GM23248 (cell line): ENCODE measurements around the gene ZNF554. TPM values are rescaled to one million over a fixed set of nuclear protein-coding genes. Genes with fewer than 3 reads are reported as not detected.
A peak's percentile ranks its signal among the peaks of the same experiment; 100 is the strongest.

Source experiments
- DNase-seq: peaks from one replicate; pipeline ENCODE4 v3.0.0-alpha.2; 2015
- H2AFZ ChIP-seq: fragments of 200-600 bp; sonication (generic); 2 replicates; pipeline ENCODE4 v1.6.1; 2016; ENCODE audit warnings: antibody characterized with exemption
- H3F3A ChIP-seq: fragments of 200-600 bp; sonication (generic); 2 replicates; pipeline ENCODE4 v1.6.1; 2016; ENCODE audit warnings: mild to moderate bottlenecking, antibody characterized with exemption, mixed run types; ENCODE audit not compliant: insufficient read depth
- H3K27ac ChIP-seq: fragments of 200-600 bp; sonication (generic); 2 replicates; pipeline ENCODE4 v1.5.1; 2016; ENCODE audit warnings: mild to moderate bottlenecking
- H3K27me3 ChIP-seq: fragments of 200-600 bp; sonication (generic); replicated peaks from 2 replicates; pipeline ENCODE4 v1.6.1; 2016; ENCODE audit warnings: mild to moderate bottlenecking; ENCODE audit not compliant: insufficient read depth
- H3K36me3 ChIP-seq: fragments of 200-600 bp; sonication (generic); 2 replicates; pipeline ENCODE4 v1.6.1; 2016; ENCODE audit warnings: low read depth, mild to moderate bottlenecking
- H3K4me1 ChIP-seq: fragments of 200-600 bp; sonication (generic); 2 replicates; pipeline ENCODE4 v1.6.1; 2016; ENCODE audit warnings: mild to moderate bottlenecking; ENCODE audit not compliant: insufficient read depth
- H3K4me2 ChIP-seq: fragments of 200-600 bp; sonication (generic); one replicate; pipeline ENCODE4 v1.6.1; 2016; ENCODE audit warnings: mild to moderate bottlenecking; ENCODE audit not compliant: unreplicated experiment
- H3K4me3 ChIP-seq: fragments of 200-600 bp; sonication (generic); 2 replicates; pipeline ENCODE4 v1.5.1; 2016; ENCODE audit warnings: mild to moderate bottlenecking
- H3K79me2 ChIP-seq: fragments of 200-600 bp; sonication (generic); 2 replicates; pipeline ENCODE4 v1.6.1; 2016; ENCODE audit warnings: mild to moderate bottlenecking; ENCODE audit not compliant: insufficient read depth
- H3K9ac ChIP-seq: fragments of 200-600 bp; sonication (generic); 2 replicates; pipeline ENCODE4 v1.6.1; 2016; ENCODE audit warnings: mild to moderate bottlenecking
- H3K9me2 ChIP-seq: fragments of 200-600 bp; sonication (generic); 2 replicates; pipeline ENCODE4 v1.6.1; 2016; ENCODE audit warnings: mixed run types, mild to moderate bottlenecking, moderate library complexity; ENCODE audit not compliant: insufficient read depth
- H3K9me3 ChIP-seq: fragments of 200-600 bp; sonication (generic); one replicate; pipeline ENCODE4 v1.6.1; 2017; ENCODE audit warnings: low read depth
- H4K20me1 ChIP-seq: fragments of 200-600 bp; sonication (generic); 2 replicates; pipeline ENCODE4 v1.6.0; 2016; ENCODE audit not compliant: insufficient read depth
- EZH2 ChIP-seq: fragments of 200-600 bp; sonication (generic); IDR thresholded peaks from 2 replicates; pipeline ENCODE4 v1.6.1; 2018; ENCODE audit warnings: antibody characterized with exemption, mild to moderate bottlenecking; ENCODE audit not compliant: insufficient read depth, poor library complexity, severe bottlenecking
- EZH2phosphoT487 ChIP-seq: fragments of 200-600 bp; sonication (generic); IDR thresholded peaks from 2 replicates; pipeline ENCODE4 v1.6.1; 2018; ENCODE audit warnings: antibody characterized with exemption, moderate library complexity, mild to moderate bottlenecking, low read depth; ENCODE audit not compliant: insufficient read depth
- WGBS, 2 experiments: methylation state at CpG; one replicate each; pipeline ENCODE4 v1.1.6; 2015 to 2017; ENCODE audit warnings: low lambda C conversion rate in 2 of 2, low coverage in 1 of 2; ENCODE audit errors: missing lambda C conversion rate in 2 of 2; 5-methylcytosine and 5-hydroxymethylcytosine counted together
- in situ Hi-C: fragments of 300-500 bp; cut with MboI; formaldehyde crosslinking; loops from 2 replicates; pipeline ENCODE4 v1.15.0; 2020
- polyA plus RNA-seq: library from polyadenylated mRNA; unstranded; fragments of >200 nt; fragmentation: Nextera tagmentation; extraction: Ambion mirVana; gene quantifications from 2 replicates; pipeline ENCODE4 v1.2.1, GENCODE V29; 2016
- total RNA-seq: library from RNA; depleted of rRNA; stranded (reverse); fragments of >200 nt; shearing (Covaris generic); gene quantifications from 2 replicates; pipeline ENCODE4 v1.2.3, GENCODE V29; 2014

ZNF554 gene
- total and polyA plus RNA-seq, 2 experiments from 2014 or later: 1.4 to 2.9 TPM

DNA sequence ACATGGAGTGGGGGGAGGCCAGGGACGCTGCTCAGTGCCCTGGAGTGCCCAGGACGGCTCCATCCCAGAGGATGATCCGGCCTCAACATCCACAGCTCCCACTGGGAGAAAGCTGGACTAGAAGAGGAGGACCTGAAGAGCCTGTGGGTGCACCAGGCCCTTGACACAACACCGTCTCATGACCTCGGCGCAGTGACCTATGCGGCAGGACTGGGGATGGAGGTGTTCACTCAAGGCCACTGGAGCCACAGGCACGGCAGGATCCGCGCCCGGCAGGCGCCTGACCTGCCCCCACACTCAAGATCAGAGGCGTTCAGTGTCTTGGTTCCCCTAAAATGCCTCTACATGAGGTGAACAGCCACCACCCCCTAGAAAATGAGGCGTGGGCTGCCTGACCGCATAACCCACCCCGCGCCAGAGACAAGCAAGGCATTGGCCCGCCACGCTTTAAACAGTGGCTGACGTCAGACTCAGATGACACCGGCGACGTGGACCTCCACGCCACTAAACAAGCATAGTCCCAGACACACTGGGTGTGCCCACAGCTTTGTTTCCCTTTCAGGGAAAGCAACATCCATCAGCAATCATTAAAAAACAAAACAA is 44.6 kb upstream of the ZNF554 start:
- WGBS, 2 experiments: 95% methylated on average over 24 of the region's 24 CpGs
- no peaks in the 10 kb centered on the region for H3K9me2 ChIP-seq
- no peaks in the 10 kb centered on the region for H3K36me3 ChIP-seq
- no peak for DNase-seq
- H3K27me3 ChIP-seq: no peaks in the 10 kb centered on the region
- no peaks in the 10 kb centered on the region for H3K4me1 ChIP-seq
- no peaks in the 10 kb centered on the region for H3K9me3 ChIP-seq
- no peak overlapping the region for H2AFZ ChIP-seq
- H3K9ac ChIP-seq: no peak overlapping the region
- peaks cover 88% of the 10 kb centered on the region for H3K79me2 ChIP-seq
- H3K4me3 ChIP-seq: no peak overlapping the region
- in situ Hi-C loops: no loop called here
- no peaks in the 10 kb centered on the region for H4K20me1 ChIP-seq
- TF ChIP-seq EZH2phosphoT487 (no peak), EZH2 (no peak)
- H3K27ac ChIP-seq: no peak overlapping the region
- H3K4me2 ChIP-seq: no peak overlapping the region
- no peaks in the 10 kb centered on the region for H3F3A ChIP-seq

DNA sequence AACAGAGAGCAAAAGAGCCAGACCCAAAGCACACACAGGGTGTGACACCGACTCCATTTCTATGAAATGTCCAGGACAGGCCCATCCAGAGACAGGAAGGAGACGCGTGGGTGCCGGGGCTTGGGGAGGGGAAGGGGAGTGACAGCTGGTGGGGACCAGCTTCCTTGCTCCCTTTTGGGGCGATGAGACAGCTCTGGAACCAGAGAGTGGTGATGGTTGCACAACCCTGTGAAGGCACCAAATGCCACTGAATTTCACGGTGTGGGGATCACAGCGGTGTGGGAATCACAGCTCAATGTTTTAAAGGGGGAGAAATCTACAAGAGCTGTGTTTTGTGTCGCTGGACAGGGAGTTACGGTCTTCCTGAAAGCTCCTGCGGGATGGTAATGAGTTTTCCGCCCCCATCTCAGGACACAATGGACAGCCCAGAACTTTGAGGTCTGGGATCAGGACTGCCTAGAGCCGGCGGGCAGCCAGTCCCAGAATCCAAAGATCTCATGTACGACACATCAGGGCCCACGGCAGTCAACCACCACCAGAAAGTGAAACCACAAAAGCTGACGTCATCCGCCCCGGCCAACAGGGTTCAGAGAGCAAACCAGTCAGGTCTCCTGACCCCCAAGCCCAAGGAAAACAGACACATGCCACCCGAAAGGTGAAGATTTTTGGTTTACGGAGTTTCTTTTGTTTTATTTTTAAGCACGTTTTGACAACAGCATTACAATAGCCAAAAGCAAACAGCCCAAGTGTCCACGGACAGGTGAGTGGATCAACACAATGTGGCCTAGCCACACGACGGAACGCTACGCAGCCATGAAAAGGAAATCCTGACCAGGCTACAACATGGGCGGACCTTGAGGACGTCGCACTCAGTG is 43.9 kb upstream of the ZNF554 start:
- TF ChIP-seq EZH2phosphoT487 (no peak), EZH2 (no peak)
- peaks cover 88% of the 10 kb centered on the region for H3K79me2 ChIP-seq
- peak; percentile 35 for DNase-seq
- no peaks in the 10 kb centered on the region for H3K9me2 ChIP-seq
- H3K4me3 ChIP-seq: no peak overlapping the region
- H3K27ac ChIP-seq: no peak overlapping the region
- H3K9ac ChIP-seq: no peak overlapping the region
- H3K36me3 ChIP-seq: no peaks in the 10 kb centered on the region
- no peak overlapping the region for H3K4me2 ChIP-seq
- no peaks in the 10 kb centered on the region for H3K4me1 ChIP-seq
- in situ Hi-C loops: no loop called here
- no peaks in the 10 kb centered on the region for H3K9me3 ChIP-seq
- H4K20me1 ChIP-seq: no peaks in the 10 kb centered on the region
- no peak overlapping the region for H2AFZ ChIP-seq
- H3F3A ChIP-seq: no peaks in the 10 kb centered on the region
- WGBS, 2 experiments: 83% methylated on average over 29 of the region's 29 CpGs
- no peaks in the 10 kb centered on the region for H3K27me3 ChIP-seq

DNA sequence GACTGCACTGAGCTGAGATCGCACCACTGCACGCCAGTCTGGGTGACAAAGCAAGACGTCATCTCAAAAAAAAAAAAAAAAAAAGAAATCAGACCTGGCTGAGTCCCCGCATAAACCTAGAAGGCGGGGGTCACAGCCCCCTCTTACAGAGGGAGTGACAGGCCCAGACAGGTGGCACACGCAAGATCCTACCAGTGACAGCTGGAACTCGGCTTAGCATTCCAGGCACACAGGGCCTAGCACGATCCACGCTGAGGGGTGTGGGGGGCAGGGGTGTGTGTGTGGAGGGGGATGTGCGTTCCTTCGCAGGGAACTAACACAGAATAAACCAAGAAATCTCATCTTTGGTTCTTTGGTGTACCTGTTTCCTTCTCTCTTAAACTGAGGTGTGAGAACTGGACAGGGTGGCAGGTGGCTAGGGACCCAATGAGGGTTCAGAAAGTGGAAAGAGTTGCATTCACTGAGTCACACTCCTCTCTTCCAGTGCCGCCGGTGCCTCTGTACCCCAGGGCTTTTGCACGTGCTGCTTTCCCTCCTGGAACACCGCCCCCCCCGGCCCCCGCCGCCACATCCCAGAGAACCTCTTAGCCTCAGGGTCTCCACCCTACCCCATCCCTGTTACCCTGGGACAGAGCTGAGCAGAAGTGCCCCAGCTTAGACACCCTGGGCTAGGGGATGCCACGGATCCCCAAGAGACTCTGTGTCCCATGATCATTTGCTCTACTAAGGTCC is 41.5 kb upstream of the ZNF554 start:
- H3K9me3 ChIP-seq: no peaks in the 10 kb centered on the region
- in situ Hi-C loops: no loop called here
- peaks cover 11% of the 10 kb centered on the region; the same call in 1 of the 2 replicates for H3K4me1 ChIP-seq
- no peaks in the 10 kb centered on the region for H4K20me1 ChIP-seq
- H3K36me3 ChIP-seq: no peaks in the 10 kb centered on the region
- TF ChIP-seq EZH2phosphoT487: no peak
- no peak for TF ChIP-seq EZH2
- H3K27me3 ChIP-seq: no peaks in the 10 kb centered on the region
- H3K79me2 ChIP-seq: peaks cover 93% of the 10 kb centered on the region
- no peak overlapping the region for H3K4me2 ChIP-seq
- H3F3A ChIP-seq: no peaks in the 10 kb centered on the region
- H3K4me3 ChIP-seq: no peak overlapping the region
- H3K9me2 ChIP-seq: no peaks in the 10 kb centered on the region
- H3K27ac ChIP-seq: no peak overlapping the region
- WGBS, 2 experiments: 84 to 86% methylated on average over 12 to 19 of the region's 19 CpGs
- H3K9ac ChIP-seq: no peak overlapping the region
- H2AFZ ChIP-seq: no peak overlapping the region
- no peak for DNase-seq

DNA sequence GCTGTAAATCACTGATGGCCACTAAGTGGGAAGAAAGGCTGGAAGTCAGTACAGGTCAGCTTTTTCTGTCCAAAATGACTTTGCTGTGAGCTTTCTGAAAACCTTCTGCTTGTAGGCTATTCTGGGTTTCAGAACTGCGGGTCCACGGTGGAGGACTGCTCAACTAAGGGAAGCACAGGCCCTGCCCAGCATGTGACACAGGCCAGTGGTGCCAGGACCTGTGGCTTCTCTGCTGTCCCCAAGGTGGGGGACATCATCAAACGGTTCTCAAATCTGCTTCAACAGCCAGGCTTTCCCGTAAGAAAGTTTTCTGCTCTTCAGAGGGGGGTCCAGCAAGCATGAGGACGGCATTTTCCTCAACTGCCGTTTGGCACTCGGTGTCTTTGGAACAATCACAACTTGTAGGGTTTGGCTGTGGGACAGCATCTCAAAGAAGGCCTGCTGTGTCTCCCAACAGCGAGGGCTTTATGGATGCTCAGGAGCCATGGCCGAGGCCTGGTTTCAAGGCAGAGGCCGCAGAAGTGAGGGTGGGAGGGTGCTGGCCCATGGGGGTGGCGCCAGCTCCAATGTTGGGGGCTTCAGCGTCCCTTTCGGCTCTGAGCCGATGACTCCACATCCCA is 40.4 kb upstream of the ZNF554 start:
- WGBS, 2 experiments: 65 to 71% methylated on average over 14 of the region's 14 CpGs
- no peak overlapping the region for H3K9ac ChIP-seq
- H4K20me1 ChIP-seq: no peaks in the 10 kb centered on the region
- H3K9me2 ChIP-seq: no peaks in the 10 kb centered on the region
- no peaks in the 10 kb centered on the region for H3K9me3 ChIP-seq
- H3K4me2 ChIP-seq: no peak overlapping the region
- in situ Hi-C loops: no loop called here
- peaks cover 15% of the 10 kb centered on the region for H3K4me1 ChIP-seq
- no peak for DNase-seq
- H3F3A ChIP-seq: peaks cover 7% of the 10 kb centered on the region
- no peak overlapping the region for H2AFZ ChIP-seq
- H3K36me3 ChIP-seq: no peaks in the 10 kb centered on the region
- H3K27me3 ChIP-seq: no peaks in the 10 kb centered on the region
- H3K27ac ChIP-seq: no peak overlapping the region
- H3K79me2 ChIP-seq: peaks cover 89% of the 10 kb centered on the region
- TF ChIP-seq EZH2phosphoT487 (no peak), EZH2 (no peak)
- no peak overlapping the region for H3K4me3 ChIP-seq
